Retinal pigment epithelial cell (primary cell): ENCODE measurements around the gene MYH9.

ENCODE experiments used
- DNase-seq: peaks from one replicate; pipeline ENCODE4 v3.0.0-alpha.2; 2010; ENCODE audit warnings: low read depth
- H3K4me3 ChIP-seq: 2 replicates; pipeline ENCODE4 v1.5.1; 2011; ENCODE audit warnings: mild to moderate bottlenecking, low read length, control low read depth, moderate library complexity
- CTCF ChIP-seq: conservative IDR thresholded peaks from 2 replicates; pipeline ENCODE4 v1.5.1; 2011; ENCODE audit warnings: low read depth, low read length, control low read depth, inconsistent platforms

Gene MYH9

GRCh38 chr22:36330127-36330526 is 57.6 kb downstream of the MYH9 start:
- no peak for TF ChIP-seq CTCF
- H3K4me3 ChIP-seq = no peak overlapping the region
- DNase-seq = no peak

GRCh38 chr22:36329254-36330078 is 58.3 kb downstream of the MYH9 start:
- no peak overlapping the region for H3K4me3 ChIP-seq
- DNase-seq = peak; percentile 97
- no peak for TF ChIP-seq CTCF

- no peak overlapping the region for H3K4me3 ChIP-seq
- DNase-seq = peak; percentile 85
- TF ChIP-seq CTCF = no peak
These were observed 59.0 kb downstream of the MYH9 start for GRCh38 chr22:36328635-36329253.

GRCh38 chr22:36327922-36328551 is 59.7 kb downstream of the MYH9 start:
- no peak overlapping the region for H3K4me3 ChIP-seq
- TF ChIP-seq CTCF = no peak
- DNase-seq = peak; percentile 88

- no peak for DNase-seq
- TF ChIP-seq CTCF = no peak
- H3K4me3 ChIP-seq = no peak overlapping the region
These were observed 61.3 kb downstream of the MYH9 start for GRCh38 chr22:36326178-36327161.

GRCh38 chr22:36325154-36326031 is 62.4 kb downstream of the MYH9 start:
- H3K4me3 ChIP-seq = no peak overlapping the region
- DNase-seq = peak; percentile 96

More at GRCh38 chr22:36325154-36326031, 62.4 kb downstream of the MYH9 start:
- no peak for TF ChIP-seq CTCF
